Panc1 (cell line): Measurements from ENCODE around the gene EREG.

ENCODE experiments used
- CTCF ChIP-seq: fragments of 450-650 bp; IDR thresholded peaks from 2 replicates; pipeline ENCODE4 v1.5.1; 2017; ENCODE audit warnings: mild to moderate bottlenecking
- POLR2AphosphoS5 ChIP-seq: IDR thresholded peaks from 2 replicates; pipeline ENCODE4 v1.6.1; 2012; ENCODE audit warnings: mild to moderate bottlenecking, low read depth, low read length, moderate library complexity

- no peak for TF ChIP-seq CTCF
- no peak for TF ChIP-seq POLR2AphosphoS5
Observed at GRCh38 chr4:74437866-74438265, 72.9 kb downstream of the EREG start.
